Activated CD8-positive, alpha-beta memory T cell treated with anti-CD3 and anti-CD28 coated beads, Interleukin-2, amount 50 U/mL, for 4 hours (primary cell): ENCODE results near the gene DNASE2B.
A peak's percentile ranks its signal among the peaks of the same experiment; 100 is the strongest.
"Not testable (repeated sequence)": the region's sequence is repeated elsewhere in the genome, so short reads cannot be mapped to it uniquely, and the experiment has no call there.

ENCODE experiments used
- DNase-seq: peaks from one replicate; pipeline ENCODE4 v3.0.0-alpha.2; 2020

DNASE2B gene

GRCh38 chr1:84424513-84425149 is 26.3 kb downstream of the DNASE2B start:
- DNase-seq, result no peak

- DNase-seq, result no peak
These were observed 27.0 kb downstream of the DNASE2B start for GRCh38 chr1:84425150-84425896.

DNA sequence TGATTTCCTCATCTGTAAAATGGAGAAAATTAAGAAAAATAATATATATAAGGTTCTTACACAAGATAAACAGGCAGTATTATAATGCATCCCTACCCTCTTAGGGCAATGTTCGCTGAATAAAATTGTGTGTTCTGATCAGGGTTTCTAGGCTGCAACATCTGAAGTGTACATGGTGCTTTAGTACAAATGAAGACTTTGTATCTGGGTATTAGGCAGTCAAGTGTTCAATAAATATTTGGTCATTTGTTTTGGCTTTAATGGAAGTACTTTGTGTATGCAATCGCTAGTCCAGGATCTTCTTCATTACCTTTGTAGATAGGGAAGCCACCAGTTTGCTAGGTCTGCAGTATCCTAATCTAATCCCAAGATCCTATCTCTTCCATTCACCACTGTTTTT is 28.1 kb downstream of the DNASE2B start:
- DNase-seq, result no peak

DNA sequence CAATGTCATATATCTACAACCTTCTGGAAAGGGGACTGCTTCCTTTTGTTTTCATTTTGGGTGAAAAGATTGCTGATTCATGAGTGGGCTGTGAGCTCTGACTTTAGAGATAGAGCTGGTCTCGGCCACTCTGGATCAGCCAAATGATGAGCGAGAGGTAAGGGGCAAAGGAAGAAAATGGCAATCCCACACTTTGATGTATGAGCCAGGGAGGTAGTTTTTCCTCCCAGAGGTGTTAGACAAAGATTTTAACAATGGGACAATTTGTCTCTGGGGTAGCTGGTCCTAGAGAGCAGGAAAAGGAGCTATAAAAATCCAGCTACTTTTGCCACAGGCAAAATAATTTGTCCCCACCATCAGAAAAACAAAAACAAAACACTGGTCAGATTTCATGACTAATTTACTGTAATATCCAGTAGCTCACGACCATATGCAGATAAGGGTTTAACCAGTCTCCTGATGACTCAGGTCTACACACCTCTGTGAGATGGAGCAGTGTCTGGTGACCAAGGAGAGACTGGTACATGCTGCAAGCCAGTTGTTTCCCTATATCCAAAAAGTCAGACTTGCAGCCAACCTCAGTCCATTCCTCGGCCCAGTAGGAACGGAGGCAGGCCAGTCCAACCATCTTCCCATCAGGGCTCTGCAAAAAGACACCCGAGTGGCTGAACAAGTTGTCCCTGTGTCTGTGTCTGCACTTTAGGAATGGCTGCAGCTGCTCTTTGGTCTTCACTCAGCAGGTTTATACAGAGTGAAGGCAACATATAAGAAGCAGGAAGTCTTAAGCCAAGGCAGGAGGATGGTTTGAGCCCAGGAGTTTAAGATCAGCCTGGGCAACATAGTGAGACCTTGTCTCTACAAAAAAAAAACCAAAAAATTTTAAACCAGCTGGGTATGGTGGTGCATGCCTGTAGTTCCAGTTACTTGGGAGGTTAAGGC is 29.2 kb downstream of the DNASE2B start:
- DNase-seq, result no peak

- no peak for DNase-seq
These were observed 30.0 kb downstream of the DNASE2B start for GRCh38 chr1:84428235-84428634.

GRCh38 chr1:84429231-84429630 is 30.9 kb downstream of the DNASE2B start:
- no peak for DNase-seq

DNA sequence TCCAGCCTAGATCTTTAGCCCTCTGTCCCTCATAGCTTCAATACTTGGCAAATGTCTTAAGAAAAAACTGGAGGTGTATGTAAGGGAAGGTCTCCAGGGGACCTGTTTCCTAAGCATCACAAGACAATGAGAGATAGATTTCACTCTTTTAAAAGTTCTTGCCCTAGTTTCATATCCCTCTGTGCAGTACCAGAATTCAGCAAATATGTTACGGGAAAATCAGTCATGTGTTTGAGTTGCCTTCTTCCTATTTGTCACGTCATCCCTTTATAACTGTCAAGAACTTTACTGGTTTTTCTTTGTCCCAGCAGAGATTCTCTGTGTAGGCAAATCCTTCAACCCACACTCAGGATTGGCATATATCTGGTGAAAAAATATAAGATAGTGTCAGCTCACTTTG is 32.3 kb downstream of the DNASE2B start:
- DNase-seq, result no peak

GRCh38 chr1:84433258-84434080 is 35.2 kb downstream of the DNASE2B start:
- peak; percentile 45 for DNase-seq

DNA sequence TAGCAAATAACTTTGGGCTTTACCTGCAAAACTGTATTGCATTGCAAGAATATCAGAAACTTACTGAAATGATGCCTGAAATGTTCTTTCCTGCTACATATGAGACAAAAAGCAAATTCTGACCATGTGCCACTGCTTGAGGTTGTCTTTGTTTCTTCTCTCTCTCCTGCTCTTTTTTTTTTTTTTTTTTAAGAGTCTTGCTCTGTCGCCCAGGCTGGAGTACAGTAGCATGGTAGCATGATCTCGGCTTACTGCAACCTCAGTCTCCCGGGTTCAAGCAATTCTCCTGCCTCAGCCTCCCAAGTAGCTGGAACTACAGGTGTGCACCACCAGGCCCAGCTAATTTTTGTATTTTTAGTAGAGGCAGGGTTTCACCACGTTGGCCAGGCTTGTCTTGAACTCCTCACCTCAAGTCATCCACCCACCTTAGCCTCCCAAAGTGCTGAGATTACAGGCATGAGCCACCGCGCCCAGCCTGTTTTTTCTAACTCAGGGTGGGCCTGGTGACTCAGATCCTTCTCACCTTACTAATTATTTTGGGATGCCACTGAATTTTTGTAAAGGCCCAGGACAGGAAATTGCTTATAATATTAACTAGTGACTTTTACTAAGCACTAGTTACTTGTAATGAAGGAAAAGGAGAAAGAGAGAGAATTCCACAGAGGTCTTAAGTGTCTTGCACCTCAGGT is 35.9 kb downstream of the DNASE2B start:
- DNase-seq, result no peak

GRCh38 chr1:84434801-84435549 is 36.7 kb downstream of the DNASE2B start:
- no peak for DNase-seq

DNA sequence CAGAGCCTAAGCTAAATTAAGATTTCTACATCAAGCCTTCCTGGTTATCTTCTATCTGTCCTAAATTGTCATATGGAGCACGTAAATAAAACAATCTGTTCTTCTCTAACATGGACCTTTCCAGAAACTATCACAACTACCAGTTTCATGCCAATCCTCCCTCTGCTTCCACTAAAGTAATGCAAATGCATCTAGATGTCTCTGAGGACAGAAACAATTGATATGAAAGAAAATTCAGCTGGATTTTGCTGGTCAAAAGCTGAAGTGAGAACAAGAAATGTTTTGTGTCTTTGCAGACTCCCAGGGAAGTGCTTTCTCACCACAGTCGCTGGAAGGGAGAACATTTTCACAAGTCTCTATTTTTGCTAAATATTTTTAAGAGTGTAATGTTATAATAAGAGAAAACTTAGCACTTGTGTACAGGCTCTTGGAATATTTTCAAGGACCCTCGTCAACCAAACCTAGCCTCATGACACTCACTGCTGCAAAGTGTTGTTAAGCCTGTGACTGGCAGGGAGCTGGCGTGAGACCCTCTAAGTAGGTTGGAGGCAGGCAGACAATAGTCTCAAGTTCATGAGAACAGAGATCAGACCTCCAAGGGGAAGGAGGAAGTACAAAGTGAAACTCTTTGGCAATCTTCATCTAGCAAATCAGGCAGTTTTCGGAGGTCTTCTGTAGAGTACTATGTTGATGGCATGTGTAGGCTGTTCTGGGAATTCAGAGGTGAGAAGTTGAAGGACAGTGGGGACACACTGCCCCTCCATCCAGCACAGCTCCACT is 38.8 kb downstream of the DNASE2B start:
- no peak for DNase-seq

DNA sequence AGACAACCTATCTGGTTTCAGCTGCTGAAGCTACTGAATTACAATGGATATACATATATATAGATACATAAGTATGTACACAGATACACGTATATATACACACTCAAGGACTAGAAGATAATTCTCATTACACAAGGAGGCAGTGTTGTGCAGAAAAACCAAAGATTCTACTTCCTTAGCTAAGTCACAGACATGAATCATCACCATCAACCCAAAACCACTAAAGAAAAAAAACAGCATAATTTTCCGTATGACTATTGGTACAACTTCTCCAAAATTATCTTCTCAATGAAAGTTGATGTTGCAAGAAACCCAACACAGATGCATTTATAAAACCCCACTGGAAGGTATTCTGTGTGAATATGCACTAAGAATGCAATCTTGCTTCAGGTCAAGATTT is 44.0 kb downstream of the DNASE2B start:
- DNase-seq, result no peak

DNA sequence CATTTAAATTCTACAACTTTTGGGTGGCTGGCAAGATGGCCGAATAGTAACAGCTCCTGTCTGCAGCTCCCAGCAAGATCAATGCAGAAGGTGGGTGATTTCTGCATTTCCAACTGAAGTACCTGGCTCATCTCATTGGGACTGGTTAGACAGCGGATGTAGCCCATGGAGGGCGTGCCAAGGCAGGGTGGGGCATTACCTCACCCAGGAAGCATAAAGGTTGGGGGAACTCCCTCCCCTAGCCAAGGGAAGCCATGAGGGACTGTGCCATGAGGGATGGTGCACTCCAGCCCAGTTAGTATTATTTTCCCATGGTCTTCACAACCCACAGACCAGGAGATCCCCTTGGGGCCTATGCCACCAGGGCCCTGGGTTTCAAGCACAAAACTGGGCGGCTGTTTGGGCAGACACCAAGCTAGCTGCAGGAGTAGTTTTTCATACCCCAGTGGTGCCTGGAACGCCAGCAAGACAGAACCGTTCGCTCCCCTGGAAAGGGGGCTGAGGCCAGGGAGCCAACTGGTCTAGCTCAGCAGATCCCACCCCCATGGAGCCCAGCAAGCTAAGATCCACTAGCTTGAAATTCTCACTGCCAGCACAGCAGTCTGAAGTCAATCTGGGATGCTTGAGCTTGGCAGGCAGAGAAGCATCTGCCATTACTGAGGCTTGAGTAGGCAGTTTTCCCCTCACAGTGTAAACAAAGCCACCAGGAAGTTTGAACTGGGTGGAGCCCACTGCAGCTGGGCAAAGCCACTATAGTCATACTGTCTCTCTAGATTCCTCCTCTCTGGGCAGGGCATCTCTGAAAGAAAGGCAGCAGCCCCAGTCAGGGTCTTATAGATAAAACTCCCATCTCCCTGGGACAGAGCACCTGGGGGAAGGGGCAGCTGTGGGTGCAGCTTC is 44.7 kb downstream of the DNASE2B start:
- not testable (repeated sequence) for DNase-seq

GRCh38 chr1:84448704-84449103 is 50.4 kb downstream of the DNASE2B start:
- DNase-seq, result not testable (repeated sequence)

DNA sequence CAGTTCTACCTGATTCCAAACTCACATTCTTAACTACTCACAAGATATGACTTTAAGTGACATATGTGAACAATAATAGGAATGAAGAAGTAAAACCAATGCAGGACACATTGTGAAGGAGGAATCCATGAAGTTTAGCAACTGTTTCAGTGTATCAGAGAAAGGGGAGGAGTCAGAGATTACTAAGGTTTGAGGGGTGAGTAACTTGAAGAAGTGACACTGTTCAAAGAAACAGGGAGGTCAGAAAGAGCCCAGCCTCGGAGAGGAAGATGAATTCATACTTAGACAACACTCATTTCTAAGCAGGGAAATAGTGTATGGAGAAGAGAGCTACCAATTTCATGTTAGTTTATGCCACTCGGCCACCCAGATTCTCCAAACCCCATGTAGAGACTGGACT is 52.6 kb downstream of the DNASE2B start:
- DNase-seq, result no peak

GRCh38 chr1:84452436-84452835 is 54.2 kb downstream of the DNASE2B start:
- DNase-seq, result no peak

DNA sequence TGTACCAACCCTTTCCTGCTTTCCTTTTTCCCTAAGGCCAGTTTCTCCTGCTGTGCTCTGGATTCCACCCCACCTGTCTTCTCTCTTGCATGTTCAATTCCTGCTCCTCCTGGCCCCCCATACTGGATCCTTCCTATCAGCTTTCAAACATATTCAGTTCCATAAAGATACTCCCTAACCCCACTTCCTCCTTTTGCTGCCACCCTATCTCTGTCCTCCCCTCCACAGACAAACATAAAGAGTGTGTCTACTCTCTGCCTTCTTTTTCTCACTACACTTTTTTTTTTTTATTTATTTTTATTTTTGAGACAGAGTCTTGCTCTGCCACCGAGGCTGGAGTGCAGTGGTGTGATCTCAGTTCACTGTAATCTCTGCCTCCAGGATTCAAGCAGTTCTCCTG is 63.8 kb downstream of the DNASE2B start:
- DNase-seq, result no peak
